EL (cell line): Measurements from ENCODE around the gene ABHD6.
A peak's percentile ranks its signal among the peaks of the same experiment; 100 is the strongest.
"Not testable (repeated sequence)": the region's sequence is repeated elsewhere in the genome, so short reads cannot be mapped to it uniquely, and the experiment has no call there.

Source experiments
- DNase-seq: peaks from one replicate; pipeline ENCODE4 v3.0.0-alpha.2; 2016

The ABHD6 gene

GRCh38 chr3:58243976-58244585, 6.5 kb downstream of the ABHD6 start:
- no peak for DNase-seq

GRCh38 chr3:58246148-58247047, 8.8 kb downstream of the ABHD6 start:
- no peak for DNase-seq

- DNase-seq, result no peak
Measured at GRCh38 chr3:58249358-58250092, 11.9 kb downstream of the ABHD6 start.

- no peak for DNase-seq
Measured at GRCh38 chr3:58250093-58250707, 12.6 kb downstream of the ABHD6 start.

- DNase-seq, result no peak
Measured at GRCh38 chr3:58251631-58252035, 14.0 kb downstream of the ABHD6 start.

GRCh38 chr3:58254144-58254543, 16.6 kb downstream of the ABHD6 start:
- no peak for DNase-seq

GRCh38 chr3:58256061-58256460, 18.5 kb downstream of the ABHD6 start:
- DNase-seq, result no peak

GRCh38 chr3:58256511-58256910, 18.9 kb downstream of the ABHD6 start:
- no peak for DNase-seq

- DNase-seq, result no peak
Measured at GRCh38 chr3:58258392-58259055, 20.9 kb downstream of the ABHD6 start.

- DNase-seq, result peak; percentile 78
Measured at GRCh38 chr3:58260261-58260731, 22.7 kb downstream of the ABHD6 start.

GRCh38 chr3:58260733-58261132, 23.1 kb downstream of the ABHD6 start:
- peak; percentile 45 for DNase-seq

- DNase-seq, result no peak
Measured at GRCh38 chr3:58261954-58262666, 24.5 kb downstream of the ABHD6 start.

GRCh38 chr3:58266577-58266976, 29.0 kb downstream of the ABHD6 start:
- DNase-seq, result no peak

- DNase-seq, result not testable (repeated sequence)
Measured at GRCh38 chr3:58267543-58267942, 30.0 kb downstream of the ABHD6 start.

GRCh38 chr3:58269356-58269755, 31.8 kb downstream of the ABHD6 start:
- DNase-seq, result no peak

- no peak for DNase-seq
Measured at GRCh38 chr3:58270485-58270884, 32.9 kb downstream of the ABHD6 start.

GRCh38 chr3:58271901-58272501, 34.4 kb downstream of the ABHD6 start:
- peak; percentile 87 for DNase-seq

- DNase-seq, result no peak
Measured at GRCh38 chr3:58272891-58273290, 35.3 kb downstream of the ABHD6 start.

GRCh38 chr3:58273362-58273761, 35.8 kb downstream of the ABHD6 start:
- not testable (repeated sequence) for DNase-seq

GRCh38 chr3:58274027-58274614, 36.5 kb downstream of the ABHD6 start:
- DNase-seq, result peak; percentile 38

GRCh38 chr3:58281069-58281468, 43.5 kb downstream of the ABHD6 start:
- DNase-seq, result no peak
